ENCODE measurements around the gene NXF1. TPM values are rescaled to one million over a fixed set of nuclear protein-coding genes. Genes with fewer than 3 reads are reported as not detected.
"Not testable (repeated sequence)": the region's sequence is repeated elsewhere in the genome, so short reads cannot be mapped to it uniquely, and the experiment has no call there.

The NXF1 gene
- 64.5 TPM for polyA plus RNA-seq (ENCODE audit: insufficient read length)

GRCh38 chr11:62805076-62805892 lies at the start of gene NXF1:
NXF1 (minus strand) TSS chr11:62805440; CDS start chr11:62805356, 84 bp downstream.
- DNase-seq (ENCODE audit: low read depth), result peak; percentile 81

GRCh38 chr11:62854013-62854824 lies 49.0 kb upstream of the NXF1 start:
- DNase-seq (ENCODE audit: low read depth), result no peak

- DNase-seq (ENCODE audit: low read depth), result no peak
Observed at GRCh38 chr11:62853279-62853965, 48.2 kb upstream of the NXF1 start.

- no peak for DNase-seq (ENCODE audit: low read depth)
Observed at GRCh38 chr11:62852523-62853188, 47.4 kb upstream of the NXF1 start.

- no peak for DNase-seq (ENCODE audit: low read depth)
Observed at GRCh38 chr11:62851807-62852522, 46.7 kb upstream of the NXF1 start.

GRCh38 chr11:62850911-62851806 lies 45.9 kb upstream of the NXF1 start:
- no peak for DNase-seq (ENCODE audit: low read depth)

- DNase-seq (ENCODE audit: low read depth), result no peak
Observed at GRCh38 chr11:62847767-62848314, 42.6 kb upstream of the NXF1 start.

- DNase-seq (ENCODE audit: low read depth), result no peak
Observed at GRCh38 chr11:62846177-62846576, 40.9 kb upstream of the NXF1 start.

- DNase-seq (ENCODE audit: low read depth), result no peak
Observed at GRCh38 chr11:62844154-62844553, 38.9 kb upstream of the NXF1 start.

GRCh38 chr11:62843466-62843865 lies 38.2 kb upstream of the NXF1 start:
- no peak for DNase-seq (ENCODE audit: low read depth)

GRCh38 chr11:62842891-62843290 lies 37.7 kb upstream of the NXF1 start:
- DNase-seq (ENCODE audit: low read depth), result not testable (repeated sequence)

- DNase-seq (ENCODE audit: low read depth), result no peak
Observed at GRCh38 chr11:62842171-62842741, 37.0 kb upstream of the NXF1 start.

- DNase-seq (ENCODE audit: low read depth), result peak; percentile 97
Observed at GRCh38 chr11:62841361-62842170, 36.3 kb upstream of the NXF1 start.

- not testable (repeated sequence) for DNase-seq (ENCODE audit: low read depth)
Observed at GRCh38 chr11:62840721-62841360, 35.6 kb upstream of the NXF1 start.

- peak; percentile 90 for DNase-seq (ENCODE audit: low read depth)
Observed at GRCh38 chr11:62839050-62839945, 34.1 kb upstream of the NXF1 start, which contains the start of gene WDR74. WDR74 (minus strand) TSS chr11:62839590; CDS start chr11:62839570, 20 bp downstream.

GRCh38 chr11:62835336-62835735 lies 30.1 kb upstream of the NXF1 start:
- DNase-seq (ENCODE audit: low read depth), result no peak
